AG04449 (cell line): ENCODE results near the gene GNG3.

ENCODE experiments used
- CTCF ChIA-PET: fragments of 350-600 bp; formaldehyde crosslinking; extraction: SDS; loops from one replicate; lab custom pipeline; 2021; ENCODE audit warnings: antibody characterized with exemption; lab: Yijun Ruan, JAX
- POLR2A ChIA-PET: fragments of 400-600, 350-600 bp; formaldehyde crosslinking; extraction: SDS; loops from one replicate; lab custom pipeline; 2020; ENCODE audit warnings: antibody characterized with exemption, inconsistent platforms; lab: Yijun Ruan, JAX
- DNase-seq: peaks from one replicate; pipeline ENCODE4 v3.0.0-alpha.2; 2010; ENCODE audit warnings: low read depth, low spot score
- H3K4me3 ChIP-seq: 2 replicates; pipeline ENCODE4 v1.5.1; 2011; ENCODE audit warnings: low read depth, mild to moderate bottlenecking, control low read depth, low read length
- TF ChIP-seq, protein P1 (sequence below): IDR thresholded peaks from one replicate; pipeline ENCODE4 v1.5.1; 2011; ENCODE audit warnings: mild to moderate bottlenecking, moderate library complexity, low read length, control low read depth, inconsistent platforms; ENCODE audit not compliant: insufficient read depth; ENCODE audit errors: missing control alignments

The GNG3 gene

DNA sequence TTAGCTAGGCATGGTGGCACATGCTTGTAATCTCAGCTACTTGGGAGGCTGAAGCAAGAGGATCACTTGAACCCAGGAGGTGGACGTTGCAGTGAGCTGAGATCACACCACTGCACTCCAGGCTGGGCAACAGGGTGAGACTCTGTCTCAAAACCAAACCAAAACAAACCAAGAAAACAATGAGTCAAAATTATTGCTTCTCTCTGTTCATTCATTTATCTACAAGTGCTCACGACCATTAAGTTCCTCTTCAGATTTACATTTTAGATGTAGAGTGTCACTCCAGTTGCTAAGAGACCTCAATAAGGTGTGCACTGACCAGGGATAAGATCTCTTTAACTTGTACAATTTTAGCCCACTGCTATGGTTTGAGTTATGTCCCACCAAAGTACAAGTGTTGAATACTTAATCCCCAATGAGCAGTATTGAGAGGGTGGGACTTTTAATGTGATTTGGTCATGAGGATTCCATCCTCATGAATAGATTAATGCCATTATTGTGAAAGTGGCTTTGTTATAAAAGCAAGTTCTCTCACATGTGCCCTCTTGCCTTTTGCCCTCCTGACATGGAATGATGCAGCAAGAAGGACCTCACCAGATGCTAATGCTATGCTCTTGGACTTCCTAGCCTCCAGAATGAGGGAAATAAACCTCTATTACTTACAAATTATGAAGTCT lies 12.0 kb downstream of the GNG3 start:
- TF ChIP-seq, protein P1, sequence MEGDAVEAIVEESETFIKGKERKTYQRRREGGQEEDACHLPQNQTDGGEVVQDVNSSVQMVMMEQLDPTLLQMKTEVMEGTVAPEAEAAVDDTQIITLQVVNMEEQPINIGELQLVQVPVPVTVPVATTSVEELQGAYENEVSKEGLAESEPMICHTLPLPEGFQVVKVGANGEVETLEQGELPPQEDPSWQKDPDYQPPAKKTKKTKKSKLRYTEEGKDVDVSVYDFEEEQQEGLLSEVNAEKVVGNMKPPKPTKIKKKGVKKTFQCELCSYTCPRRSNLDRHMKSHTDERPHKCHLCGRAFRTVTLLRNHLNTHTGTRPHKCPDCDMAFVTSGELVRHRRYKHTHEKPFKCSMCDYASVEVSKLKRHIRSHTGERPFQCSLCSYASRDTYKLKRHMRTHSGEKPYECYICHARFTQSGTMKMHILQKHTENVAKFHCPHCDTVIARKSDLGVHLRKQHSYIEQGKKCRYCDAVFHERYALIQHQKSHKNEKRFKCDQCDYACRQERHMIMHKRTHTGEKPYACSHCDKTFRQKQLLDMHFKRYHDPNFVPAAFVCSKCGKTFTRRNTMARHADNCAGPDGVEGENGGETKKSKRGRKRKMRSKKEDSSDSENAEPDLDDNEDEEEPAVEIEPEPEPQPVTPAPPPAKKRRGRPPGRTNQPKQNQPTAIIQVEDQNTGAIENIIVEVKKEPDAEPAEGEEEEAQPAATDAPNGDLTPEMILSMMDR: no peak
- CTCF ChIA-PET: interaction anchor here (1.8 kb wide), 1 partner anchor 9 kb away, joined by 4 read pairs; no protein-coding TSS in a partner anchor
- DNase-seq: no peak
- H3K4me3 ChIP-seq: no peak overlapping the region
- POLR2A ChIA-PET: interaction anchor here (1.1 kb wide), 1 partner anchor 29 kb away, joined by 3 read pairs; no protein-coding TSS in a partner anchor

DNA sequence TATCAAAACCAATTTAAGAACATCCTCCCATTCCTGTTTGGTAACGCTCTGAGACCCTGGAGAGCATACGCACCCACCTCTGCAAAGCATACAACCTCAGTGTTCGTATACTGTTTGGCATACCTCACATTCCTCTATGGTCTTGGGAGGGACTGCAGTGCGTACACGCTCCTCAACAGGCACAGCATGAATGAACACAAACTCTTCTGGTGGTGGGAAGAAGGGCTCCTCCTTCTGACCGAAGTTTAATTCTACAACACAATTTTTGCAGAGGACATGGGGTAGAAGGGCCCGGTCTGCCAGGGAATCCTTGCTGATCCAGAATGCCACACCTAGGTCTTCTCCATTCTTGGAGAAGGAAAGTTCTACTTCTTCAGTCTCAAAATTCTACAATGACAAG lies 14.5 kb downstream of the GNG3 start:
- H3K4me3 ChIP-seq: no peak overlapping the region
- ChIA-PET POLR2A (no interaction called here), CTCF (interaction anchor here (0.8 to 1.0 kb wide), 2 partner anchors 41 to 42 kb away, joined by 3 to 4 read pairs; no protein-coding TSS in a partner anchor)
- TF ChIP-seq, protein P1: no peak
- no peak for DNase-seq

DNA sequence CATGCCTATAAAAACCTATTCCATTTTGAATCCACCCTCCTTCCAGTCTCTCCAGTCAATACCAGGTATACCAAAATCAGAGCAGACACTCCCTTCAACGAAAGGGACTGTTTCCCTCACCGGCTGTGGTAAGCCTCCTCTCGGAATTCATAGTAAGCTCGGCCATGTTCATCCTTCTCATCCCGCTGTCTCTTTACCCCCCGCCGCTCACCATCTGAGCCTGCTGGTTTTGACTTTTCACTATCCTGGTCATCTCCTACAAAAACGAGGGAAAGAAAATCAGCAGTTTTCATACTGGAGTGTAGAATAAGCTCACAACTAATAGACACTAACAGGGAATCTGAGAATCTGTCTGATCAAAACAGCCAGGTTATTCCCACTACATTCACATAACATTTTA lies 16.7 kb downstream of the GNG3 start:
- ChIA-PET CTCF (interaction anchor here (0.7 to 1.6 kb wide), 4 partner anchors 8 to 329 kb away, joined by 3 to 5 read pairs (median 4); no protein-coding TSS in a partner anchor), POLR2A (interaction anchor here (0.9 to 1.2 kb wide), 3 partner anchors 16 to 117 kb away, joined by 3 to 5 read pairs (median 3); partner anchors contain the start of gene ZBTB3)
- H3K4me3 ChIP-seq: peak overlapping the region; percentile 23
- DNase-seq: no peak
- TF ChIP-seq, protein P1: no peak

GRCh38 chr11:62725646-62726045 lies 18.2 kb downstream of the GNG3 start:
- no peak for DNase-seq
- POLR2A ChIA-PET: interaction anchor here (2.5 kb wide), 1 partner anchor 20 kb away, joined by 15 read pairs; no protein-coding TSS in a partner anchor
- peak overlapping the region; percentile 94 for H3K4me3 ChIP-seq
- CTCF ChIA-PET: interaction anchor here (1.7 kb wide), 1 partner anchor 61 kb away, joined by 5 read pairs; no protein-coding TSS in a partner anchor
- TF ChIP-seq, protein P1: no peak

DNA sequence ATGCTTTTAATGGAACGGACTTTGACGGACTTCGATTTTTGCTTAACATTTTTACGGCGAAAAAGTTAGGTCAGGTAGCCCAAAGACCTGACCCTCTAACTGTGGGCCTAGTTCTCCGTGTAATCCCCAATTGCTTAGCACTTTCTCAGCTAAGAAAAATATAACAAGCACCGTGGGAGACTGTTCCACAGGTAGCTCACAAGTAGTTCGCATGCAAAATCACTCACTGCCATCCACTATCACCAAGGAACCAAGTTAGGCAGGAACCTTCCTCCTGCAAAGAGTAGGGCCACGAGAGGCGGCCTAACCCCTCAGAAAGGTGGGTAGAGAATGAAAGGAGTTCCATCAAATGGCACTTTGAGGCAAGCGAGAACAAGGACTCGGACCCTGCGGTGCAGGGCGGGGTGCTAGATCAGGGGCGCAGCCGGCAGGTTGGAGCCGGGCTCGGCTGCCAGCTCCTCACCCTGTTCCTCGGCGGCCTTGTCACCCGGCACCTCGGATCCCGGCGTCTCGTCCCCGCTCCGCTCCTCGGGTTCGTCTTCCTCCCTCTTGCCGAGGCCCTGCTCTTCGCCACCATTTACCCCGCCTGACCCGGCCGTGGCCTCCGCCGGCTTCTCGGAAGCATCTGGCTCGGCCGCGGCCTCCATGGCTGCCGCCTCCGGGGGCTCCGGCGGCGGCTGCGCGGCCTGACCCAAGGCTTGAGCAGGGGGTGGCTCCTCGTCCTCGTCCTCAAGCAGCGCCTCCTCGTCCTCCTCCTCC lies 18.9 kb downstream of the GNG3 start:
- DNase-seq: no peak
- ChIA-PET POLR2A (interaction anchor here (0.7 to 2.5 kb wide), 8 partner anchors 9 to 1007 kb away, joined by 3 to 24 read pairs (median 6); partner anchors contain the start of genes C11orf98, CSKMT, GNG3 and TAF6L), CTCF (interaction anchor here (1.4 to 1.7 kb wide), 3 partner anchors 15 to 335 kb away, joined by 3 to 6 read pairs (median 5); no protein-coding TSS in a partner anchor)

More for the DNA sequence above, 18.9 kb downstream of the GNG3 start:
- TF ChIP-seq, protein P1: no peak
- H3K4me3 ChIP-seq: peak overlapping the region; percentile 94
